Fibroblast of upper back skin (primary cell): ENCODE results near the gene NFIX.

ENCODE experiments used
- DNase-seq: peaks from one replicate; pipeline ENCODE4 v3.0.0-alpha.2; 2013

The NFIX gene

DNA sequence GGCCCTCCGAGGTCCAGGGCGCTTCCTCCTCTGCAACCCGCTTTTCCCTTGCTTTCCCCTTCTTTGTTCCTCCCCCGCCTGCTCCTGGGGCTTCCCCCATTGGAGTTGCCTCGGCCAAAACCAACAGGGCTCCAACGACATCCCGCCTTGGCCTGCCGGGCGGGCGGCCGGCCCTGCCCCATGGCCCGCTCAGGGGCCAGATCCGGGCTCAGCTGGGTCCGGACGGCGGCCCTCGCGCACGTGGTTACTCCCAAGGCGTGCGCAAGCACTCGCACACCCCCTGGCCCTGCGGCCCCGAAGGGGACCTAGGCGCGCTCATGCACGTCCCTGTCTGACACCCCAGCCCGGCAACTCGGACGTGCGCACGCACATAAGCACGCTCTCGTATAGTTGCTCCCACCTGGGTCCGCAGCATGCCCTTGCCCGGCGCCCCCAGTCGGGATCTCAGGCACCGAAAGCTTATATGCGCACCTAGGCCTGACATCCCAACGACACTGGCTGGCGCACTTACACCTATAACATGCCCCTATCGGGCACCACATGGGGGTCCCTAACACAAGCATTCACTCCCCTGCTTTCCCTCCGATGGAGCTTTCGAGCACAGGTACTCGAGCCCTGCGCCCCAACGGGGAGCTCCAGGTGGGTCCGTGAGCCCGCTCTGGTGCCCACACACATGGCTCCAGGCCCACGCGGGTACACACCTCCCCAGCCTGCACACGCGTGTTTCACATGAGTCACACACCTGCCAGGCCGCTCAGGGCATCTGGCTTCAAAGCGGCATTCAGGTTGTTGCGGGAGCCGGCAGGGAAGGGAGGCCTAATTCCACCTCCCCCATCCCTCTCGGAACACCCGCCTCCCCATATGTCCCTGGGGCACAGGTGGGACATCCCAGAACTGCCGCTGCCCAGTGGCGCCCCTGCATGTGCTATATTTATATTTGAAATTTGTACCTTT lies 15.0 kb downstream of the NFIX start:
- no peak for DNase-seq

- no peak for DNase-seq
Measured at GRCh38 chr19:13010992-13011652, 15.8 kb downstream of the NFIX start.

GRCh38 chr19:13011653-13012389 lies 16.5 kb downstream of the NFIX start:
- DNase-seq = no peak

GRCh38 chr19:13012390-13012689 lies 17.1 kb downstream of the NFIX start:
- no peak for DNase-seq

- DNase-seq = peak; percentile 67
Measured at GRCh38 chr19:13012690-13013608, 17.7 kb downstream of the NFIX start.

DNA sequence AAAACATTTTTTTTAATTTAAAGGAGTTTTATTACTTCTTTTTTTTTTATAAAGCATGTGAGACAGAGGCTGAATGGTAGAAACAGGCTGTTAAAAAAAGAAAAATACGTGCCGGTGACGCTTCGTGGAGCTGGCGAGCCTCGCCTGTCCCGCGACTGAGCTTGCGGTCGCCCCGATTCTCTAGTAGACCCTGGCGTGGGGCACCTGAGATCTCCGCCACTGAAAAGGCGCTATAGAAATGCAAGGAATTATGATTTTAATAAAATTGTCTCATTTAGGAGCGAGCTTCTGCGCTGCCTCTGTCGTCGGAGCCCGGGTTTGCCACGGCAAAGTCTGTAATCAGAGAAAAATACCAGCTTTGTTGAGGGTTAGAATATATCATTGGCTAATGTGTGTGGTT lies 18.4 kb downstream of the NFIX start:
- DNase-seq = no peak

GRCh38 chr19:13014101-13014920 lies 19.0 kb downstream of the NFIX start:
- no peak for DNase-seq

DNA sequence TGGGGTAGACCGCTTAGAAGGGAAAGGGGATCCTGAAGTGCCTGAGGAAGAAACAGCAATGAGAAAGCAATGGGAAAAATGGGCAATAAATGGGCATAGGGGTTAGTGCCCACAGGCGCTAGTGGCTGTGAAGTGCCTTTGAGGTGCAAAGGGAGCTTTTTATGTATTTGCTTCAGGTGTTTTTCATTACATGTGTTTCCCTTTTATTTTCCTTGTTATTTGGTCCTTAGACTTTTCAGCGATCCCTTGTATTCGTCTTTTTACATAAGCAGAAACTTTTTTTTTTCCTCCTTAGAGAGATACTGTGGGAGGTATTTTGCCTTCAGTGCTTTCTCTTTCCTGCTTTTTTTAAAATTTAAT lies 19.6 kb downstream of the NFIX start:
- no peak for DNase-seq

DNA sequence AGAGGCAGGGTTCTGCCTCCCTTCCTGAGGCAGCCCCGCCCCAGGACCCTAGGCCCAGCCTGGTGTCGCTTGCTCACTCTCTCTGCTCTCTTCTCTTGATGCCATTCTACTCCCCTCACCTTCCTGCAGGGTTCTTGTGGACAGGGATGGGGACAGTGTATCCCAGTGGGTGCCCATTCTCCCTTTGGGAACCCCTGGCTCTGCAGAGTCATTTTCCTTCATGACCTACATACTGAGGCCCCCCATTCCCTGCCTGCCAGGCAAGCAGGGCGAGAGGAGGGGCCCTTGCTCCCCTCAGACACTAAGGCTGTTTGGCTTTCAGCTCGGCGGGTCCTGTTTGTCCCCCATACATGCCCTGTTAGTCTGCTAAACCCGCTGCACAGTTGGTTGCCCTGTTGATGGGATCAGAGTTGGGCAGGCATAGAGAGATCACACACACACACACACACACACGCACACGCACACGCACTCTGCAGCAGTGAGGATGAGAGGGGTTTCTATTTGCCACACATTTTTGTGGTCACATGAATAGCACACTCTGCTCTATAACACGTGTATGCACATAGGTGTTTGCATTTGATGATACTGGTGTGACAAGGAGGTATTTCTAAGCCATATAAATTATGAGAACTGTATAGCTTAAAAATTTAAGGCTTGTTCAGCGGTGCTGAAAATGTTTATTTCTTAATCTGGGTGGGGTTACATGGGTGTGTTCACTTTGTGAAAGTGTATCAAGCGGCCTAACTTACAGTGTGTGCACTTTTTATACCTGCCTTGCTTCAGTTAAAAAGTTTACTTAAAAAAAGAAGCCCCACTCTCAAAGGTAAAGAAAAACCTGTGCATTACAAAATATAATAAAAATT lies 20.3 kb downstream of the NFIX start:
- DNase-seq = peak; percentile 56

- DNase-seq = no peak
Measured at GRCh38 chr19:13016245-13016627, 21.0 kb downstream of the NFIX start.

GRCh38 chr19:13016628-13017305 lies 21.5 kb downstream of the NFIX start:
- no peak for DNase-seq

DNA sequence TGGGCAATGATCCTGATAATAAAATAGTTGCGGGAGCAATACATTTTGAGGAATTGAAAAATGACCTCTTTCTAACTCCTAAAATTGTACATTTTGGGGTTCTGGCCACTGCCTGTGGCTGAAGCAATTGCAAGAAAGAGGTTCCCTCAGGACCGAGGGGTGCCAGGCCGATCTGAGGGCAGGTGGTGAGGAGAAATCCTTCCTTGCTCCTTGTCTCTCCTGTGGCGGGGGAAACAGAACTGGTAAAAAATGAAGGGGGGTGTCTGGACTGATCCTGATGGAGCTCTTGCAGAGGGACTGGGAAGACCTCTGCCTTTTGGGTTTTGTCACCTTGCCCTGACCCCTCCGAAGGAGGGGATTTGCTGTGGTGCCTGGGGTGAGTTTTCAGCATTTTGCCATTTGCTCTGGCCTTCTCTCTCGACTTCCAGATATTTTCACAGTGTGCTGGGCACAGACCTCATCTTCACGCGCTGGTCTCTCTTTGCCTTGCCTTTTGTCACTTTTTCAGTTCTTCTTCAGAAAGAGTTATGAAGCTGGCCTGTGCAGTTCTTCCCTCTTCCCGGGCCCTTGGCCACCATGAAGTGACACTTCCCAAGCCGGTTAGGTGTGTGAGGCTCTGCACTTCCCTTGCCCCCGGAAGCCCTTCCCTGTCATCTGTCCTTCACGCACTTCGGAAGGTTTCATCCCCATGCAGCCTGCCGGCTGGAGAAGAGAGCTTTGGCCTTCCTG lies 22.2 kb downstream of the NFIX start:
- DNase-seq = no peak

GRCh38 chr19:13018035-13018914 lies 23.0 kb downstream of the NFIX start:
- DNase-seq = peak; percentile 44

DNA sequence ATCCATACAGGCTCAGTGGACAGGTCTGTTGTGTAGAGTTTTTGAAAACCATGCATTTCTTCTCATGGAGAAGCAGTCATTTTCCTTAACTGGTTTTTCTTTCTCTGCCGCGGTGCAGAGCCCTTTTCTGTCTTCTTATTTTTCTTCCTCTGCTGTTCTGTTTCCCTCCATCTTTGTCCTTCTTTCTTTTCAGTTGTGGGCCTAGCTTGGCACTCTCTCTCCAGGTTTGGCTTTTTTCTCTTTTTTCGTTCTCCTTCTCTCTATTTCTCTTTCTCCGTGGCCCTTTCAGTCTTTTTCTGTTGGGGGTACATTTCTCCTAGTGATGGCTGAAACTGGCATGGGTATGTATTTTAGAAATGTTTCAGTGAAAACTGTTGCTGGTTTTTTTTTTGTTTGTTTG lies 24.1 kb downstream of the NFIX start:
- no peak for DNase-seq

DNA sequence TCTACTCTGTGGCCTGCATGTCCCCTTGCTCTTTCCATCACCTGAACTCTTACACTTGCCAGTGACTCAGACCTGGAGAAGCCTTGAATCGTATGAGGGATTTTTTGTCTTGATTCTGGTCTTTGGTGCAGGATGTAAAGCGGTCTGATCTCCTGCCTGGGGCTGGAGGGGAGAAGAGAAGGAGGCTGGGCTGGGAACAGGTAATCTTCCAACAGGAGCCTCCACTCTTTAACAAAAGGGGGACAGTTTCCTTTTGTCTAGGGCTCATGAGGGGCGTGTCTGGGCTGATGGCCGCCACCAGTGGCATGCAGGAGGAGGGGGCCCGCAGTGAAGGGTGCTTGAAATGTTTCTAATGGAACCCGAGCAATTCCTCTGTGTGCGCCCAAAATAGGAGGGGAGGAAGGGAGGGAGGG lies 24.7 kb downstream of the NFIX start:
- DNase-seq = no peak

- DNase-seq = peak; percentile 42
Measured at GRCh38 chr19:13022111-13022858, 27.0 kb downstream of the NFIX start.

- DNase-seq = peak; percentile 96
Measured at GRCh38 chr19:13022859-13023636, 27.8 kb downstream of the NFIX start.
